ENCODE data around the gene IRAK2.

Gene IRAK2

GRCh38 chr3:10189557-10190354 lies 25.0 kb downstream of the IRAK2 start:
- no peak for DNase-seq

GRCh38 chr3:10192953-10193691 lies 28.4 kb downstream of the IRAK2 start:
- no peak for DNase-seq

GRCh38 chr3:10193692-10194327 lies 29.1 kb downstream of the IRAK2 start:
- no peak for DNase-seq

- peak; percentile 41 for DNase-seq
Observed at GRCh38 chr3:10194328-10195071, 29.8 kb downstream of the IRAK2 start.

- no peak for DNase-seq
Observed at GRCh38 chr3:10195366-10196089, 30.8 kb downstream of the IRAK2 start.

GRCh38 chr3:10196389-10197052 lies 31.8 kb downstream of the IRAK2 start:
- DNase-seq = no peak

GRCh38 chr3:10198226-10198625 lies 33.5 kb downstream of the IRAK2 start:
- no peak for DNase-seq

- peak; percentile 78 for DNase-seq
Observed at GRCh38 chr3:10198761-10199649, 34.3 kb downstream of the IRAK2 start.

GRCh38 chr3:10204921-10205320 lies 40.2 kb downstream of the IRAK2 start:
- DNase-seq = no peak

GRCh38 chr3:10205451-10206165 lies 40.9 kb downstream of the IRAK2 start:
- DNase-seq = no peak

- DNase-seq = no peak
Observed at GRCh38 chr3:10206166-10206511, 41.4 kb downstream of the IRAK2 start.

- DNase-seq = peak; percentile 15
Observed at GRCh38 chr3:10213156-10213792, 48.6 kb downstream of the IRAK2 start.

- DNase-seq = no peak
Observed at GRCh38 chr3:10215578-10216368, 51.1 kb downstream of the IRAK2 start.

- no peak for DNase-seq
Observed at GRCh38 chr3:10217359-10217758, 52.6 kb downstream of the IRAK2 start.

GRCh38 chr3:10219737-10220136 lies 55.0 kb downstream of the IRAK2 start:
- DNase-seq = no peak

- peak; percentile 57 for DNase-seq
Observed at GRCh38 chr3:10223676-10224639, 59.2 kb downstream of the IRAK2 start.

Measured in OCI-M1 (cell line).